Endothelial cell of umbilical vein (primary cell): ENCODE data around the gene SERPINB5. TPM values are rescaled to one million over a fixed set of nuclear protein-coding genes. Genes with fewer than 3 reads are reported as not detected.

Experiments used
- BruUV-seq: library from RNA; stranded (reverse); fragments of 400-500 nt; replicated peaks from 2 replicates; lab custom pipeline; 2021; lab: Mats Ljungman, UMichigan
- CTCF ChIA-PET: fragments of 300-600, 350-600 bp; sonication (Branson Sonifier 250); formaldehyde crosslinking; loops from one replicate; lab custom pipeline; 2021; ENCODE audit warnings: antibody characterized with exemption, inconsistent platforms; lab: Charles Lee
- POLR2A ChIA-PET: fragments of 300-600, 350-600 bp; sonication (Branson Sonifier 250); formaldehyde crosslinking; loops from one replicate; lab custom pipeline; 2021; ENCODE audit warnings: antibody characterized with exemption, inconsistent platforms; lab: Charles Lee
- DNase-seq: peaks from one replicate; pipeline ENCODE4 v3.0.0-alpha.2; 2011; ENCODE audit warnings: low read depth, low spot score
- FAIRE-seq: peaks from 2 replicates; lab custom pipeline; 2011; peaks lifted over from hg19 to GRCh38; lab: Jason Lieb, UNC
- H2AFZ ChIP-seq: 2 replicates; pipeline ENCODE4 v1.6.0; 2012; ENCODE audit warnings: low read depth, low read length, control low read depth, inconsistent platforms
- H3K27ac ChIP-seq: 2 replicates; pipeline ENCODE4 v1.5.1; 2011; ENCODE audit warnings: low read depth, mild to moderate bottlenecking, control low read depth, low read length, moderate library complexity; ENCODE audit not compliant: insufficient read depth
- H3K27me3 ChIP-seq, 2 experiments: 2 replicates each; pipeline versions ENCODE4 v1.6.0 to v1.6.1; 2011; ENCODE audit warnings: low read length in 2 of 2, mixed read lengths in 1 of 2; ENCODE audit not compliant: control insufficient read depth in 2 of 2, insufficient read depth in 2 of 2
- H3K36me3 ChIP-seq, 2 experiments: 2 replicates in 1 of 2; 3 replicates in 1 of 2; pipeline ENCODE4 v1.5.1; 2011; ENCODE audit warnings: low read length in 2 of 2, mild to moderate bottlenecking in 1 of 2, moderate library complexity in 1 of 2; ENCODE audit not compliant: control insufficient read depth in 2 of 2, insufficient read depth in 2 of 2; ENCODE audit errors: extremely low read depth in 1 of 2
- H3K4me1 ChIP-seq: 3 replicates; pipeline ENCODE4 v1.5.1; 2011; ENCODE audit warnings: mild to moderate bottlenecking, low read length; ENCODE audit not compliant: control insufficient read depth, insufficient read depth; ENCODE audit errors: extremely low read depth
- H3K4me2 ChIP-seq: 2 replicates; pipeline ENCODE4 v1.6.1; 2011; ENCODE audit warnings: low read length, control low read depth, mixed read lengths; ENCODE audit not compliant: insufficient read depth
- H3K4me3 ChIP-seq, 3 experiments: fragments of 200-600 bp in 1 of 3; sonication (generic), shearing (Covaris generic) in 1 of 3; replicated peaks in 1 of 3; 2 replicates each; pipeline ENCODE4 v1.5.1; 2011 to 2016; ENCODE audit warnings: control low read depth in 3 of 3, low read length in 3 of 3, mild to moderate bottlenecking in 2 of 3, inconsistent platforms in 1 of 3, low read depth in 1 of 3, moderate library complexity in 1 of 3; ENCODE audit not compliant: insufficient read depth in 1 of 3
- H3K79me2 ChIP-seq: 2 replicates; pipeline ENCODE4 v1.6.0; 2012; ENCODE audit warnings: low read length, inconsistent platforms; ENCODE audit not compliant: control insufficient read depth, insufficient read depth
- H3K9ac ChIP-seq: replicated peaks from 2 replicates; pipeline ENCODE3; 2011; ENCODE audit warnings: low read length, control low read depth; ENCODE audit not compliant: insufficient read depth; ENCODE audit errors: extremely low read depth
- H3K9me1 ChIP-seq: replicated peaks from 3 replicates; pipeline ENCODE4 v1.6.0; 2011; ENCODE audit warnings: mild to moderate bottlenecking, low read length; ENCODE audit not compliant: control insufficient read depth, insufficient read depth; ENCODE audit errors: extremely low read depth
- H3K9me3 ChIP-seq: replicated peaks from 2 replicates; pipeline ENCODE4 v1.5.1; 2012; ENCODE audit warnings: low read length, inconsistent platforms; ENCODE audit not compliant: control insufficient read depth, insufficient read depth
- H4K20me1 ChIP-seq: replicated peaks from 2 replicates; pipeline ENCODE3; 2011; ENCODE audit warnings: mild to moderate bottlenecking, low read length; ENCODE audit not compliant: control insufficient read depth, insufficient read depth; ENCODE audit errors: extremely low read depth
- CTCF ChIP-seq, 2 donors: IDR thresholded peaks; 1 replicate in 1 of 2; 2 replicates in 1 of 2; pipeline ENCODE4 v1.5.1; 2011; ENCODE audit warnings: low read length in 2 of 2, mild to moderate bottlenecking in 2 of 2, moderate library complexity in 2 of 2, control low read depth in 1 of 2, inconsistent platforms in 1 of 2, low read depth in 1 of 2; ENCODE audit not compliant: insufficient read depth in 1 of 2; ENCODE audit errors: extremely low read depth in 1 of 2
- EZH2 ChIP-seq: IDR thresholded peaks from 2 replicates; pipeline ENCODE4 v1.6.1; 2012; ENCODE audit warnings: borderline replicate concordance, low read depth, mild to moderate bottlenecking, moderate library complexity, low read length, inconsistent platforms; ENCODE audit not compliant: severe bottlenecking
- FOS ChIP-seq: IDR thresholded peaks from 2 replicates; pipeline ENCODE4 v1.6.1; 2011; ENCODE audit warnings: mild to moderate bottlenecking, low read length, moderate library complexity, borderline replicate concordance; ENCODE audit not compliant: insufficient read depth
- GATA2 ChIP-seq: IDR thresholded peaks from 2 replicates; pipeline ENCODE4 v1.7.0; 2011; ENCODE audit warnings: low read depth, mild to moderate bottlenecking, moderate library complexity, mixed read lengths, low read length; ENCODE audit not compliant: insufficient read length, insufficient read depth
- JUN ChIP-seq: IDR thresholded peaks from 2 replicates; pipeline ENCODE4 v1.6.1; 2011; ENCODE audit warnings: borderline replicate concordance, low read depth; ENCODE audit not compliant: insufficient read length, insufficient read depth
- MYC ChIP-seq: IDR thresholded peaks from one replicate; pipeline ENCODE4 v1.6.1; 2011; ENCODE audit warnings: mild to moderate bottlenecking, low read depth, low read length
- POLR2A ChIP-seq: IDR thresholded peaks from 2 replicates; pipeline ENCODE4 v1.6.1; 2012; ENCODE audit warnings: low read depth, mild to moderate bottlenecking, control low read depth, low read length
- POLR2AphosphoS5 ChIP-seq: IDR thresholded peaks from 2 replicates; pipeline ENCODE4 v1.6.1; 2012; ENCODE audit warnings: low read depth, mild to moderate bottlenecking, control low read depth, low read length, moderate library complexity; ENCODE audit not compliant: insufficient read depth
- dilution Hi-C: fragments of 300-500 bp; cut with MboI; formaldehyde crosslinking; loops from one replicate; pipeline ENCODE4 v1.15.0; 2019; ENCODE audit warnings: low sequenced_read_pairs; ENCODE audit not compliant: extremely low pct_ligation_motif_present
- intact Hi-C: fragments of 100-400 bp; cut with micrococcal nuclease; formaldehyde crosslinking; loops from one replicate; pipeline ENCODE4 v1.10.0; 2022
- polyA plus RNA-seq, 4 experiments: library from polyadenylated mRNA; depleted of rRNA in 3 of 4; stranded (reverse) in 3 of 4; unstranded in 1 of 4; fragments of >200 nt; gene quantifications; 2 replicates each; pipeline versions ENCODE4 v1.2.1 to v1.2.3, GENCODE V29; 2011 to 2012; ENCODE audit warnings: missing spikeins in 1 of 4
- total RNA-seq: library from RNA; stranded (reverse); gene quantifications from 2 replicates; pipeline ENCODE4 v1.2.3, GENCODE V29; 2021
- TF ChIP-seq, protein P1 (sequence below): IDR thresholded peaks from 2 replicates; pipeline ENCODE4 v1.6.1; 2011; ENCODE audit not compliant: insufficient read depth, insufficient read length

Gene SERPINB5
- total and polyA plus RNA-seq, 2 donors (not counting 3 experiments of a cell fraction or from before 2014, with no cell fraction given), result not detected

- Histone ChIP-seq H3K27ac (no peak overlapping the region), H3K4me1 (no peaks in the 10 kb centered on the region), H3K4me2 (no peak overlapping the region), H3K36me3 (no peaks in the 10 kb centered on the region), H3K4me3 (no peak overlapping the region), H3K9me3 (no peaks in the 10 kb centered on the region), H3K9ac (no peak overlapping the region), H3K79me2 (no peaks in the 10 kb centered on the region), H3K9me1 (no peaks in the 10 kb centered on the region), H3K27me3 (peaks cover 0 to 4% of the 10 kb centered on the region in 2 experiments), H4K20me1 (no peaks in the 10 kb centered on the region), H2AFZ (no peak overlapping the region)
- dilution Hi-C loops, result no loop called here
- no TSS peak for BruUV-seq
- TF ChIP-seq CTCF (IDR thresholded peaks at IDR 0.05; ENCODE audit: extremely low read depth in 1 of 2, insufficient read depth in 1 of 2, low read depth in 1 of 2, low read length in 2 of 2) (no peak), POLR2A (no peak), FOS (no peak)
- no peak for FAIRE-seq
- POLR2A ChIA-PET, result no interaction called here
- intact Hi-C loops, result no loop called here
- DNase-seq, result no peak
- CTCF ChIA-PET, result no interaction called here
These were observed 3.1 kb downstream of the SERPINB5 start for GRCh38 chr18:63479826-63480225.

- dilution Hi-C loops, result no loop called here
- CTCF ChIA-PET, result no interaction called here
- H3K27ac ChIP-seq, result no peak overlapping the region
These were observed 3.7 kb downstream of the SERPINB5 start for GRCh38 chr18:63480476-63480875.

More at GRCh38 chr18:63480476-63480875, 3.7 kb downstream of the SERPINB5 start:
- Histone ChIP-seq H3K4me1 (no peaks in the 10 kb centered on the region), H3K9me1 (no peaks in the 10 kb centered on the region), H3K9ac (no peak overlapping the region), H2AFZ (no peak overlapping the region), H3K27me3 (peaks cover 0 to 4% of the 10 kb centered on the region in 2 experiments), H3K9me3 (no peaks in the 10 kb centered on the region), H3K36me3 (no peaks in the 10 kb centered on the region), H3K79me2 (no peaks in the 10 kb centered on the region), H3K4me2 (no peak overlapping the region), H4K20me1 (no peaks in the 10 kb centered on the region), H3K4me3 (no peak overlapping the region)
- no peak for TF ChIP-seq FOS
- no peak for TF ChIP-seq MYC
- no peak for TF ChIP-seq POLR2AphosphoS5
- TF ChIP-seq POLR2A, result no peak
- no peak for TF ChIP-seq GATA2
- TF ChIP-seq, protein P1, sequence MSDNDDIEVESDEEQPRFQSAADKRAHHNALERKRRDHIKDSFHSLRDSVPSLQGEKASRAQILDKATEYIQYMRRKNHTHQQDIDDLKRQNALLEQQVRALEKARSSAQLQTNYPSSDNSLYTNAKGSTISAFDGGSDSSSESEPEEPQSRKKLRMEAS, result no peak
- TF ChIP-seq CTCF (IDR thresholded peaks at IDR 0.05; ENCODE audit: extremely low read depth in 1 of 2, insufficient read depth in 1 of 2, low read depth in 1 of 2, low read length in 2 of 2), result no peak
- TF ChIP-seq EZH2, result no peak
- no peak for TF ChIP-seq JUN
- POLR2A ChIA-PET, result no interaction called here
- FAIRE-seq (no peak), DNase-seq (no peak)
- intact Hi-C loops, result no loop called here
- no TSS peak for BruUV-seq
